Right kidney (tissue), 9 donors: ENCODE data around the gene ICE2.

Experiments used
- DNase-seq: peaks from one replicate; pipeline ENCODE4 v3.0.0-alpha.2; 2016
- long read RNA-seq, 8 donors: transcript quantifications; one replicate each; lab custom pipeline, GENCODE V29; 2026

ICE2 gene, protein sequence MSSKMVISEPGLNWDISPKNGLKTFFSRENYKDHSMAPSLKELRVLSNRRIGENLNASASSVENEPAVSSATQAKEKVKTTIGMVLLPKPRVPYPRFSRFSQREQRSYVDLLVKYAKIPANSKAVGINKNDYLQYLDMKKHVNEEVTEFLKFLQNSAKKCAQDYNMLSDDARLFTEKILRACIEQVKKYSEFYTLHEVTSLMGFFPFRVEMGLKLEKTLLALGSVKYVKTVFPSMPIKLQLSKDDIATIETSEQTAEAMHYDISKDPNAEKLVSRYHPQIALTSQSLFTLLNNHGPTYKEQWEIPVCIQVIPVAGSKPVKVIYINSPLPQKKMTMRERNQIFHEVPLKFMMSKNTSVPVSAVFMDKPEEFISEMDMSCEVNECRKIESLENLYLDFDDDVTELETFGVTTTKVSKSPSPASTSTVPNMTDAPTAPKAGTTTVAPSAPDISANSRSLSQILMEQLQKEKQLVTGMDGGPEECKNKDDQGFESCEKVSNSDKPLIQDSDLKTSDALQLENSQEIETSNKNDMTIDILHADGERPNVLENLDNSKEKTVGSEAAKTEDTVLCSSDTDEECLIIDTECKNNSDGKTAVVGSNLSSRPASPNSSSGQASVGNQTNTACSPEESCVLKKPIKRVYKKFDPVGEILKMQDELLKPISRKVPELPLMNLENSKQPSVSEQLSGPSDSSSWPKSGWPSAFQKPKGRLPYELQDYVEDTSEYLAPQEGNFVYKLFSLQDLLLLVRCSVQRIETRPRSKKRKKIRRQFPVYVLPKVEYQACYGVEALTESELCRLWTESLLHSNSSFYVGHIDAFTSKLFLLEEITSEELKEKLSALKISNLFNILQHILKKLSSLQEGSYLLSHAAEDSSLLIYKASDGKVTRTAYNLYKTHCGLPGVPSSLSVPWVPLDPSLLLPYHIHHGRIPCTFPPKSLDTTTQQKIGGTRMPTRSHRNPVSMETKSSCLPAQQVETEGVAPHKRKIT
- long read RNA-seq, donor 1, full-length matches to known transcripts = 3 of 9 reads
- long read RNA-seq, donor 1, partial matches to known transcripts = 6 of 9 reads
- long read RNA-seq, donor 1, other reads (novel, unspliced or antisense) = 0 of 9 reads
- long read RNA-seq, donor 2, full-length matches to known transcripts = 6 of 6 reads
- long read RNA-seq, donor 2, partial matches to known transcripts = 0 of 6 reads
- long read RNA-seq, donor 2, other reads (novel, unspliced or antisense) = 0 of 6 reads
- long read RNA-seq, donor 3, full-length matches to known transcripts = 1 of 1 reads
- long read RNA-seq, donor 3, partial matches to known transcripts = 0 of 1 reads
- long read RNA-seq, donor 3, other reads (novel, unspliced or antisense) = 0 of 1 reads
- long read RNA-seq, donor 4, full-length matches to known transcripts = 5 of 5 reads
- long read RNA-seq, donor 4, partial matches to known transcripts = 0 of 5 reads
- long read RNA-seq, donor 4, other reads (novel, unspliced or antisense) = 0 of 5 reads
- long read RNA-seq, donor 5, full-length matches to known transcripts = 5 of 5 reads
- long read RNA-seq, donor 5, partial matches to known transcripts = 0 of 5 reads
- long read RNA-seq, donor 5, other reads (novel, unspliced or antisense) = 0 of 5 reads
- long read RNA-seq, donor 6, full-length matches to known transcripts = 5 of 5 reads
- long read RNA-seq, donor 6, partial matches to known transcripts = 0 of 5 reads
- long read RNA-seq, donor 6, other reads (novel, unspliced or antisense) = 0 of 5 reads
- long read RNA-seq, donor 7 = 0 reads
- long read RNA-seq, donor 8, full-length matches to known transcripts = 8 of 8 reads
- long read RNA-seq, donor 8, partial matches to known transcripts = 0 of 8 reads
- long read RNA-seq, donor 8, other reads (novel, unspliced or antisense) = 0 of 8 reads

GRCh38 chr15:60478566-60479360 lies at the start of gene ICE2:
ICE2 (minus strand) TSS chr15:60479142; CDS start chr15:60477977, 1,165 bp downstream.
- DNase-seq = peak; percentile 98

DNA sequence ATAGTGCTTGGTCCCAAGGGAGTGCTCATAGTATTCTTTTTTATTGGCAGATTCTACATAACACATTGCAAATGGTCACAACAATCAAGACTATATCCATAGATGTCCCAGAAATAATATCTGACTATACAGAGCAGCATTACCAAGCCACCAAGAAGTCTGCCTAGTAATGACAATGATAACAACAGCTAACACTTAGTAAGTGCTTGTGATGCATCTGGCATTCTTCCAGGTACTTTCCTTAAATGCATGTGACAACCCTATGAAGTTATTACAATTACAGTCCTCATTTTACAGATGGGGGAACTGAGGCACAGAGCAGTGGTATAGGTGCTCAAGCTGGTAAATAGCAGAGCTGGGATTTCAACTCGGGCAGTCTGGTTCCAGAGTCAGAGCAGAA lies 49.6 kb upstream of the ICE2 start:
- DNase-seq = no peak

GRCh38 chr15:60527456-60527855 lies 48.5 kb upstream of the ICE2 start:
- DNase-seq = no peak

- no peak for DNase-seq
These were observed 47.2 kb upstream of the ICE2 start for GRCh38 chr15:60526127-60526616.

DNA sequence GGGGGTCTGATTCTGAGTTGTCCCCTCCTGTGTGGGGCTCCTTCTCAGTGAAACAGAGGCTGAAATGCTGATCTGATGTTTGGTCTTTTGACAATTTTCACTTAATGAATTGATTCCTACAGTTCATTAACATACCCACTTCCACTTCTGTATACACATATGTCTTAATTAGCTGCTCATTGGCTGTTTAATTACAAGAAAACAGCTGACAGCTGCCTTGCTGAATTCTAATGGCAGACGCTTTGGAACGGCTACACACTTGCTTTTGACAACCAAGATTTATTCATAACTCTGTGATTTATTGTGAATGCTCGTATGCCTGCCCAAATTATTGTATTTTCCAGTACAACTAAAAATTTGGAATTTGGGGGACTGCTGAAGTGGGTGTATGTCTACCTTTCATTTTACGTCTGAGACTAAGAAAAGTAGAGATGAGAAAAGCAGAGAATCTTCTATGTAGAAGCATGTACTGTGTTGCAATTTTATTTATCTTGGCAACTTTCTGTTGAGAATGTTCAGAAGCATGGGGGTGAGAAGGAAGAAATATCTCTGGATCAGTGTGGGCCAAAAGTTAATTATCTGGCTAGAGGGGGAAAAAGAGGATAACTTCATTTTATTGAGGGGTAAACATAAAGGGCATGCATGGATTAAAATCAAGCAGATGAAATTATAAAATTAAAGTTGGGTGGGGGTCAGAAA lies 46.5 kb upstream of the ICE2 start:
- DNase-seq = no peak

GRCh38 chr15:60523056-60523455 lies 44.1 kb upstream of the ICE2 start:
- no peak for DNase-seq

DNA sequence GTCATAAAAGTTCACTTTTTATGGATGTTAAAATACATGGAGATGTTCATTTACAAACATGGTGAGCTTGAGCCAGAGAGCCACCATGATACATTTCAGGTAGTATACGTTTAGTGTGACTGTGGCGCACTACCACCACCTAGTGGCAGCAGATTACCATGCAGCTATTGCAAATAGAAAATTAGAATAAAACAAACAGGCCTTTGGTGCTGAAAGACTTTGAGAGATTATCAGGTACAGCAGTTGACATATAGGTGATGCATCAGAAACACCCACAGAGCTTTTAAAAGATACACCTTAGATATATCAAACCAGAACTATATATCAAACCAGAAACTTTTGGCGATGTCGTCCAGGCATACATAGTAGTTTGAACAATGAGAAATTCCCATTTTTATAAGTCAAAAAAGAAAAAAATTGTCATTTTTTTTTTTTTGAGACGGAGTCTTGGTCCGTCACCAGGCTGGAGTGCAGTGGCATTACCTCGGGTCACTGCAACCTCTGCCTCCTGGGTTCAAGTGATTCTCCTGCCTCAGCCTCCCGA lies 42.0 kb upstream of the ICE2 start:
- DNase-seq = peak; percentile 24

GRCh38 chr15:60520013-60520824 lies 41.3 kb upstream of the ICE2 start:
- DNase-seq = peak; percentile 13

DNA sequence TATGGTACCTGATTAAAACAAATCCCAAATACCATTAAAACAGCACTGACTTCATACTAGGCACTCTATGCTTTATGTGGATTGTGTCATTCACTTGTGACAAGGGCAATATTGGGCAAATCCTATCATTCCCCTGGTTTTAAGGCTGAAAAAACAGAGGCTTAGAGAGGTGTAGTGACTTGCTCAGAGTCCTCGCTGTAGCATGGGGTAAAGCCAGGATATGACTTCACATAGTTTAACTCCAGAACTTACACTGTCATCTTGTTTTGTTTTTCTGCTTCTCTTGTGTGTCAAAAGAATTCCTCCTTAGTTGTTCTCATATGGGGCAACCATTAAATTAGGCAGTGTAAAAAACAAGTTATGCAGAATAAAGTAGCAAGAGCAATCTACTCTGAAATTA lies 40.3 kb upstream of the ICE2 start:
- no peak for DNase-seq

DNA sequence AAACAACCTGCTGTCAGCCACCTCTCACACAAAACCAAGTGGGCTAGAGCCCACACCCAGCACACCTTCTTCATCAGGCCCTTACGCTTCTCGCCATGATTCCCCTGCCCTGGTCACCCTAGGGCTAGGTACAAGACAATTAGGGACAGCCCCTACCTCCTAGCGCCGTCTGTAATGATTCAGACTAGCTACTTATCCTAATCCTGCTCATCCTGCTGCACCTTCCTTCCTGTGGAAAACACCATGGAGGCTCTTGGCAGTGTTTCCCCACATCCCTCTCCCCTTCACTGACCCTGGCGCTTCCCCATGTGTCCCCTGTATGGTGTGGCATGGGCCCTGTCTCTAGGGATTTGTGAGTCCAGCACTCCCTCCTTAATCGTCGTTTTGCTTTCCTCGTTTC lies 39.6 kb upstream of the ICE2 start:
- DNase-seq = no peak

- DNase-seq = no peak
These were observed 35.4 kb upstream of the ICE2 start for GRCh38 chr15:60514261-60514881.

DNA sequence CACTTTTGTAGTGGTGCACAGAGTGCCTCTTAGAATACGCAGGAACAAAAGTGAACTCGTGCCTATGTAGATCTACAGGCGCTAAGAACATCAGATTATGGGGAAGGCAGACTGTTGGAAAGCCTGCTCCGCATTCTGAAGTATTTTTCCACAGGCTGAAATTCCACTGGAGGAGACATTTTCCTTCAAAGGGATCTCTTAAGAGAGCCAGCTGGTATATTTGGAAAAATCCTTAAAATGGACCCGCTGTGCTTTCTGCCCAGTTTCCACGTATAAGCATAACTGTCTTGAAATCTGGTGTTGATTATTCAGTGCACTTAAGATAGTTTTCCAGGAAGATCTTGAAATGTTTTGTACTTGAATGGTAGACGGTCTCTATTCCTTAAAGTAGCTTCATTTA lies 34.7 kb upstream of the ICE2 start:
- DNase-seq = no peak

- no peak for DNase-seq
These were observed 34.0 kb upstream of the ICE2 start for GRCh38 chr15:60512937-60513336.

- peak; percentile 21 for DNase-seq
These were observed 32.5 kb upstream of the ICE2 start for GRCh38 chr15:60511351-60512031.

- DNase-seq = no peak
These were observed 31.1 kb upstream of the ICE2 start for GRCh38 chr15:60510006-60510405.

DNA sequence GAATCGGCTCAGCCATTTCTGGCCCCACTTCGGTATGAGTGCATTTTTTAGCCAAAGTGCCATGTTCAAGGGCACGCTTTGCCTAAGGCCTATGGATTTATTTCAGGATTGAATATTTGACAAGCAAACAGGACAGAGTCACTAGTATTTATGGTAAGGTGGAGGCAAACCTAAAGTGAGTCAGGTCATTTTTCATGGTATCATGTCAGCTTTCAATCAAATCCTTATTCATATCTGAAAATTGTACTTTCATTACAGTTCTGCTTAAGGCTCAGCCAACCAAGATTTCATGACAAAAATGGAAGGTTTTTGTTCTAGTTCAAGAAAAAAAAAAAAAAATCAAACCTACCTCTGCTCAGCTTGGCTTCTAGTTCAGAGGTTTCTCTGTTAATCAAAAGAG lies 30.5 kb upstream of the ICE2 start:
- DNase-seq = no peak

GRCh38 chr15:60508442-60508841 lies 29.5 kb upstream of the ICE2 start:
- no peak for DNase-seq
